ENCODE data around the gene SH3RF2. TPM values are rescaled to one million over a fixed set of nuclear protein-coding genes. Genes with fewer than 3 reads are reported as not detected.

The SH3RF2 gene
- total and polyA plus RNA-seq, 2 of the 13 experiments (the other 11 are each of a cell fraction or from before 2014, with no cell fraction given): 2.6 to 3.7 TPM

- Histone ChIP-seq H3K79me2 (ENCODE audit: insufficient read depth, low read length) (peaks cover 2% of the 10 kb centered on the region), H3K4me1 (ENCODE audit: insufficient read depth, low read length) (peaks cover 95% of the 10 kb centered on the region), H3K9me3 (ENCODE audit: low read length) (no peaks in the 10 kb centered on the region), H3K27ac (ENCODE audit: extremely low read length, insufficient read depth, low read length) (no peak overlapping the region), H2AFZ (ENCODE audit: low read length) (no peak overlapping the region), H3K4me3 (replicated peaks in 1 of 3; ENCODE audit: insufficient read depth in 1 of 3, low read depth in 2 of 3, low read length in 3 of 3) (no peak overlapping the region), H3K9ac (ENCODE audit: insufficient read depth, low read depth, low read length) (no peak overlapping the region), H3K4me2 (ENCODE audit: low read depth, low read length) (no peak overlapping the region), H4K20me1 (ENCODE audit: insufficient read depth, low read length) (no peaks in the 10 kb centered on the region), H3K27me3 (ENCODE audit: control insufficient read depth in 1 of 2, insufficient read depth in 2 of 2, low read length in 2 of 2) (no peaks in the 10 kb centered on the region), H3K36me3 (replicated peaks in 1 of 2; ENCODE audit: control insufficient read depth in 1 of 2, insufficient read depth in 2 of 2, low read length in 2 of 2) (no peaks in the 10 kb centered on the region)
- in situ Hi-C loops (cut with HindIII; ENCODE audit: extremely low pct_ligation_motif_present, low pct_unique_long_range_greater_than_20kb) (no loop called here), intact Hi-C loops (cut with micrococcal nuclease; ENCODE audit: unreplicated experiment) (no loop called here)
- CTCF ChIA-PET (ENCODE audit: low intra/inter-chr PET ratio, low total read pairs): no interaction called here
- BruUV-seq (replicated peaks): no TSS peak
- FAIRE-seq (no peak), DNase-seq (ENCODE audit: low spot score) (no peak), ATAC-seq (no peak)
- whole genome bisulfite sequencing (ENCODE audit: low lambda C conversion rate): 81% methylated on average over 3 of the region's 3 CpGs
- POLR2A ChIA-PET: no interaction called here
- TF ChIP-seq EED (CRISPR knock-in tag; IDR thresholded peaks at IDR 0.05): no peak
- TF ChIP-seq ZKSCAN1 (IDR thresholded peaks at IDR 0.05; ENCODE audit: low read length): no peak
- TF ChIP-seq ZNF615 (CRISPR knock-in tag; IDR thresholded peaks at IDR 0.05; ENCODE audit: borderline replicate concordance): no peak
- TF ChIP-seq FOXM1 (CRISPR knock-in tag; IDR thresholded peaks at IDR 0.05): no peak
- no peak for TF ChIP-seq ZUFSP (CRISPR knock-in tag; IDR thresholded peaks at IDR 0.05; ENCODE audit: borderline replicate concordance)
- TF ChIP-seq ZNF609 (CRISPR knock-in tag; IDR thresholded peaks at IDR 0.05; ENCODE audit: borderline replicate concordance): no peak
- TF ChIP-seq ZNF703 (CRISPR knock-in tag; IDR thresholded peaks at IDR 0.05; ENCODE audit: borderline replicate concordance): no peak
- no peak for TF ChIP-seq IRF9 (CRISPR knock-in tag; IDR thresholded peaks at IDR 0.05; ENCODE audit: borderline replicate concordance)
- no peak for TF ChIP-seq PBX2 (CRISPR knock-in tag; IDR thresholded peaks at IDR 0.05)
- TF ChIP-seq ASH2L (IDR thresholded peaks at IDR 0.05; ENCODE audit: insufficient read length, low read depth, low read length): no peak
- TF ChIP-seq PCBP1 (IDR thresholded peaks at IDR 0.05; ENCODE audit: borderline replicate concordance, low read depth, low read length): no peak
- TF ChIP-seq ZNF644 (CRISPR knock-in tag; IDR thresholded peaks at IDR 0.05; ENCODE audit: low read depth): no peak
Measured at GRCh38 chr5:145942201-145942600, 5.8 kb downstream of the SH3RF2 start.
